ENCODE results near the gene TIPARP.
"Not testable (repeated sequence)": the region's sequence is repeated elsewhere in the genome, so short reads cannot be mapped to it uniquely, and the experiment has no call there.

TIPARP gene

GRCh38 chr3:156729460-156730179 is 55.2 kb downstream of the TIPARP start:
- Histone ChIP-seq H3K4me3 (ENCODE audit: low read length in 2 of 2) (no peak overlapping the region), H3K9ac (ENCODE audit: low read length in 2 of 2) (no peak overlapping the region), H3K36me3 (ENCODE audit: control insufficient read depth in 2 of 2, insufficient read depth in 2 of 2, low read length in 2 of 2) (no peaks in the 10 kb centered on the region), H3K9me3 (ENCODE audit: control insufficient read depth in 2 of 2, low read length in 2 of 2) (no peaks in the 10 kb centered on the region), H3K27me3 (ENCODE audit: control insufficient read depth in 1 of 2, insufficient read depth in 2 of 2, low read length in 2 of 2) (no peaks in the 10 kb centered on the region), H3K4me1 (ENCODE audit: control insufficient read depth, insufficient read depth, low read length) (no peaks in the 10 kb centered on the region), H3K27ac (ENCODE audit: low read length) (no peak overlapping the region)

GRCh38 chr3:156731813-156732212 is 57.4 kb downstream of the TIPARP start:
- no peak overlapping the region for H3K27ac ChIP-seq (ENCODE audit: low read length)
- no peaks in the 10 kb centered on the region for H3K4me1 ChIP-seq (ENCODE audit: control insufficient read depth, insufficient read depth, low read length)
- no peak overlapping the region for H3K9ac ChIP-seq (ENCODE audit: low read length in 2 of 2)
- H3K4me3 ChIP-seq (ENCODE audit: low read length in 2 of 2): no peak overlapping the region
- H3K9me3 ChIP-seq (ENCODE audit: control insufficient read depth in 2 of 2, low read length in 2 of 2): no peaks in the 10 kb centered on the region
- no peaks in the 10 kb centered on the region for H3K27me3 ChIP-seq (ENCODE audit: control insufficient read depth in 1 of 2, insufficient read depth in 2 of 2, low read length in 2 of 2)
- no peaks in the 10 kb centered on the region for H3K36me3 ChIP-seq (ENCODE audit: control insufficient read depth in 2 of 2, insufficient read depth in 2 of 2, low read length in 2 of 2)

- Histone ChIP-seq H3K36me3 (ENCODE audit: control insufficient read depth in 2 of 2, insufficient read depth in 2 of 2, low read length in 2 of 2) (no peaks in the 10 kb centered on the region), H3K27me3 (ENCODE audit: control insufficient read depth in 1 of 2, insufficient read depth in 2 of 2, low read length in 2 of 2) (no peaks in the 10 kb centered on the region), H3K4me1 (ENCODE audit: control insufficient read depth, insufficient read depth, low read length) (no peaks in the 10 kb centered on the region), H3K27ac (ENCODE audit: low read length) (no peak overlapping the region), H3K9ac (ENCODE audit: low read length in 2 of 2) (no peak overlapping the region), H3K4me3 (ENCODE audit: low read length in 2 of 2) (no peak overlapping the region), H3K9me3 (ENCODE audit: control insufficient read depth in 2 of 2, low read length in 2 of 2) (no peaks in the 10 kb centered on the region)
Measured at GRCh38 chr3:156732261-156732660, 57.9 kb downstream of the TIPARP start.

GRCh38 chr3:156732715-156733421 is 58.5 kb downstream of the TIPARP start:
- no peaks in the 10 kb centered on the region for H3K27me3 ChIP-seq (ENCODE audit: control insufficient read depth in 1 of 2, insufficient read depth in 2 of 2, low read length in 2 of 2)
- H3K27ac ChIP-seq (ENCODE audit: low read length): no peak overlapping the region
- H3K4me3 ChIP-seq (ENCODE audit: low read length in 2 of 2): no peak overlapping the region
- H3K9me3 ChIP-seq (ENCODE audit: control insufficient read depth in 2 of 2, low read length in 2 of 2): no peaks in the 10 kb centered on the region
- no peak overlapping the region for H3K9ac ChIP-seq (ENCODE audit: low read length in 2 of 2)
- H3K4me1 ChIP-seq (ENCODE audit: control insufficient read depth, insufficient read depth, low read length): no peaks in the 10 kb centered on the region
- H3K36me3 ChIP-seq (ENCODE audit: control insufficient read depth in 2 of 2, insufficient read depth in 2 of 2, low read length in 2 of 2): no peaks in the 10 kb centered on the region

GRCh38 chr3:156734661-156735060 is 60.3 kb downstream of the TIPARP start:
- not testable (repeated sequence) for H3K4me3 ChIP-seq (ENCODE audit: low read length in 2 of 2); H3K9me3 ChIP-seq (ENCODE audit: control insufficient read depth in 2 of 2, low read length in 2 of 2); H3K27ac ChIP-seq (ENCODE audit: low read length); H3K4me1 ChIP-seq (ENCODE audit: control insufficient read depth, insufficient read depth, low read length); H3K9ac ChIP-seq (ENCODE audit: low read length in 2 of 2); H3K27me3 ChIP-seq (ENCODE audit: control insufficient read depth in 1 of 2, insufficient read depth in 2 of 2, low read length in 2 of 2); H3K36me3 ChIP-seq (ENCODE audit: control insufficient read depth in 2 of 2, insufficient read depth in 2 of 2, low read length in 2 of 2)

- Histone ChIP-seq H3K4me1 (ENCODE audit: control insufficient read depth, insufficient read depth, low read length) (no peaks in the 10 kb centered on the region), H3K4me3 (ENCODE audit: low read length in 2 of 2) (no peak overlapping the region), H3K27ac (ENCODE audit: low read length) (no peak overlapping the region), H3K9me3 (ENCODE audit: control insufficient read depth in 2 of 2, low read length in 2 of 2) (no peaks in the 10 kb centered on the region), H3K27me3 (ENCODE audit: control insufficient read depth in 1 of 2, insufficient read depth in 2 of 2, low read length in 2 of 2) (no peaks in the 10 kb centered on the region), H3K9ac (ENCODE audit: low read length in 2 of 2) (no peak overlapping the region), H3K36me3 (ENCODE audit: control insufficient read depth in 2 of 2, insufficient read depth in 2 of 2, low read length in 2 of 2) (no peaks in the 10 kb centered on the region)
Measured at GRCh38 chr3:156735471-156735870, 61.1 kb downstream of the TIPARP start.

- H3K9ac ChIP-seq (ENCODE audit: low read length in 2 of 2); H3K36me3 ChIP-seq (ENCODE audit: control insufficient read depth in 2 of 2, insufficient read depth in 2 of 2, low read length in 2 of 2); H3K27me3 ChIP-seq (ENCODE audit: control insufficient read depth in 1 of 2, insufficient read depth in 2 of 2, low read length in 2 of 2); H3K27ac ChIP-seq (ENCODE audit: low read length); H3K4me1 ChIP-seq (ENCODE audit: control insufficient read depth, insufficient read depth, low read length); H3K4me3 ChIP-seq (ENCODE audit: low read length in 2 of 2); H3K9me3 ChIP-seq (ENCODE audit: control insufficient read depth in 2 of 2, low read length in 2 of 2): not testable (repeated sequence)
Measured at GRCh38 chr3:156737049-156737448, 62.7 kb downstream of the TIPARP start.

- Histone ChIP-seq H3K9ac (ENCODE audit: low read length in 2 of 2) (no peak overlapping the region), H3K9me3 (ENCODE audit: control insufficient read depth in 2 of 2, low read length in 2 of 2) (no peaks in the 10 kb centered on the region), H3K4me3 (ENCODE audit: low read length in 2 of 2) (no peak overlapping the region), H3K27ac (ENCODE audit: low read length) (no peak overlapping the region), H3K36me3 (ENCODE audit: control insufficient read depth in 2 of 2, insufficient read depth in 2 of 2, low read length in 2 of 2) (no peaks in the 10 kb centered on the region), H3K4me1 (ENCODE audit: control insufficient read depth, insufficient read depth, low read length) (no peaks in the 10 kb centered on the region), H3K27me3 (ENCODE audit: control insufficient read depth in 1 of 2, insufficient read depth in 2 of 2, low read length in 2 of 2) (no peaks in the 10 kb centered on the region)
Measured at GRCh38 chr3:156738251-156738650, 63.9 kb downstream of the TIPARP start.

GRCh38 chr3:156739976-156740375 is 65.6 kb downstream of the TIPARP start:
- Histone ChIP-seq H3K9ac (ENCODE audit: low read length in 2 of 2) (no peak overlapping the region), H3K9me3 (ENCODE audit: control insufficient read depth in 2 of 2, low read length in 2 of 2) (no peaks in the 10 kb centered on the region), H3K27me3 (ENCODE audit: control insufficient read depth in 1 of 2, insufficient read depth in 2 of 2, low read length in 2 of 2) (no peaks in the 10 kb centered on the region), H3K27ac (ENCODE audit: low read length) (no peak overlapping the region), H3K4me3 (ENCODE audit: low read length in 2 of 2) (no peak overlapping the region), H3K36me3 (ENCODE audit: control insufficient read depth in 2 of 2, insufficient read depth in 2 of 2, low read length in 2 of 2) (no peaks in the 10 kb centered on the region), H3K4me1 (ENCODE audit: control insufficient read depth, insufficient read depth, low read length) (no peaks in the 10 kb centered on the region)

- H3K36me3 ChIP-seq (ENCODE audit: control insufficient read depth in 2 of 2, insufficient read depth in 2 of 2, low read length in 2 of 2); H3K4me3 ChIP-seq (ENCODE audit: low read length in 2 of 2); H3K4me1 ChIP-seq (ENCODE audit: control insufficient read depth, insufficient read depth, low read length); H3K9me3 ChIP-seq (ENCODE audit: control insufficient read depth in 2 of 2, low read length in 2 of 2); H3K9ac ChIP-seq (ENCODE audit: low read length in 2 of 2); H3K27me3 ChIP-seq (ENCODE audit: control insufficient read depth in 1 of 2, insufficient read depth in 2 of 2, low read length in 2 of 2); H3K27ac ChIP-seq (ENCODE audit: low read length): not testable (repeated sequence)
Measured at GRCh38 chr3:156740581-156740980, 66.2 kb downstream of the TIPARP start.

GRCh38 chr3:156741935-156742334 is 67.5 kb downstream of the TIPARP start:
- H3K9ac ChIP-seq (ENCODE audit: low read length in 2 of 2): no peak overlapping the region
- no peaks in the 10 kb centered on the region for H3K9me3 ChIP-seq (ENCODE audit: control insufficient read depth in 2 of 2, low read length in 2 of 2)
- H3K27ac ChIP-seq (ENCODE audit: low read length): no peak overlapping the region

More at GRCh38 chr3:156741935-156742334, 67.5 kb downstream of the TIPARP start:
- Histone ChIP-seq H3K36me3 (ENCODE audit: control insufficient read depth in 2 of 2, insufficient read depth in 2 of 2, low read length in 2 of 2) (no peaks in the 10 kb centered on the region), H3K27me3 (ENCODE audit: control insufficient read depth in 1 of 2, insufficient read depth in 2 of 2, low read length in 2 of 2) (no peaks in the 10 kb centered on the region), H3K4me3 (ENCODE audit: low read length in 2 of 2) (no peak overlapping the region), H3K4me1 (ENCODE audit: control insufficient read depth, insufficient read depth, low read length) (no peaks in the 10 kb centered on the region)

Measured in stomach smooth muscle (tissue), 2 donors.